DMS79 (cell line): Measurements from ENCODE around the gene CEACAM20.
"Not testable (repeated sequence)": the region's sequence is repeated elsewhere in the genome, so short reads cannot be mapped to it uniquely, and the experiment has no call there.

Experiments used
- DNase-seq: peaks from one replicate; lab custom pipeline; 2025; lab: John Stamatoyannopoulos, UW

Gene CEACAM20

GRCh38 chr19:44476559-44477408 lies 52.7 kb downstream of the CEACAM20 start:
- DNase-seq = no peak

GRCh38 chr19:44468730-44469129 lies 60.7 kb downstream of the CEACAM20 start:
- DNase-seq = not testable (repeated sequence)

DNA sequence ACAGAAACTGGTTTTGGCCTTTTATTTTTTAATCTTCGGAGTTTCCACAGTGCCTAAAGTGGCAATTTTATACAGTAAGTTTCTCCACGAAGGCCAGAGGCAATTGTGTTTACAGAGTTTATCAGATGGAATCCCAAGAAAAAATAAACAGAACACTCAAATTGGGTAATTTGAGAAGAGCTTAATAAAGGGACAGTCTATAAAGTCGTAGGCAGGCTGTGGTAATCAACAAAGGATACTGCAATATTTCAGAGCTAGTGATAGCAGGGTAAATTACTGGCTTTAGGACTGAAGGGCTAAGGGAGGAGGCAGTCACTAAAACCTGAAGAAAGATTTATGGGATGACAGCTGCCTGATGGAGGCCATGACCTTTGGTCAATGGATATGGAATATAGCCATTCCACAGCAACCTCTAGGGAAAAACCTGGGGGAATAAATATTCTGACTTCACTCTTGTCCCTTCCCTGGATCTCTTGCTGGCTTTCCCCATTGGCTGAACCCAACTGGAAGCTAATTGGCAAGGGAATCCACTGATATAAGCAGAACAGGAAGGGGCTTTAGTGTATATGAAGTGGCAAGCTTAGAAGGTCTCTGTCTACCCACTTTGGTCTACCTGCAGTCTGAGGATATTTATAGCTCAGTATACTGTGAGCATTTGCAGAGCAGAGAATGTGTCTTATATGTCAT lies 66.7 kb downstream of the CEACAM20 start:
- not testable (repeated sequence) for DNase-seq
